ENCODE data around the gene TDRD5.
"Not testable (repeated sequence)": the region's sequence is repeated elsewhere in the genome, so short reads cannot be mapped to it uniquely, and the experiment has no call there.

The TDRD5 gene

GRCh38 chr1:179601093-179601492 is 9.5 kb downstream of the TDRD5 start:
- no peak for DNase-seq (ENCODE audit: low spot score)

- no peak for DNase-seq (ENCODE audit: low spot score)
Observed at GRCh38 chr1:179612361-179612760, 20.7 kb downstream of the TDRD5 start.

GRCh38 chr1:179630719-179631118 is 39.1 kb downstream of the TDRD5 start:
- DNase-seq (ENCODE audit: low spot score) = no peak

DNA sequence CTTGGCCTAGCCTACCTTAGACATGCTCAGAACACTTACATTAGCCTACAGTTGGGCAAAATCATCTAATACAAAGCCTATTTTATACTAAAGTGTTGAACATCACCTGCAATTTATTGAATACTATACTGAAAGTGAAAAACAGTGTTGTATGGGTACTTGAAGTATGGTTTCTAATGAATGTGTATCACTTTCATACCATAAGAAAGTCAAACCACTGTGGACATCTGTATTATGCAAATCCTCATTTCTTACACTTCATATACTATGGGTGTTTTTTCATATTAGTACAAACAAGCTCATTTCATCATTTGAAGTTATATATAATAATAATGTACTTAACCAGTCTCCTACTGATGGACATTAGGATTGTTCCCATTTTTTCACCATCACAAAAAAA is 41.2 kb downstream of the TDRD5 start:
- DNase-seq (ENCODE audit: low spot score) = no peak

GRCh38 chr1:179637211-179637860 is 45.7 kb downstream of the TDRD5 start:
- no peak for DNase-seq (ENCODE audit: low spot score)

DNA sequence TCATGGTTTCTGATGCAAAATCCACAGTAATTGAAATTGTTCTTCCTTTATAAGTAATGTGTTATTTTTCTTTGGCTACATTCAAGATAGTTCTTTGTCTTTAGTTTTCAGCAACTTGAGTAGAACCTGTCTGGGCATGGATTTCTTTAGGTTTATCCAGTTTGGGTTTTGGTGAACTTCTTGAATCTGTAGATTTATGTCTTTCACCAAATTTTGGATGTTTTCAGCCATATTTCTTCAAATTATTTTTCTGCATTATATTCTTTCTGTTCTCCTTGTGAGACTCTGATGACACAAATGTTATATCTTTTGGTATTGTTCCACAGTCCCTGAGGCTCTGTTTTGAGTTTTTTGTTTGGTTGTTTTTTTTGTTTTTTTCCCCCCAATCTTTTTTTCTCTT is 69.4 kb downstream of the TDRD5 start:
- no peak for DNase-seq (ENCODE audit: low spot score)

DNA sequence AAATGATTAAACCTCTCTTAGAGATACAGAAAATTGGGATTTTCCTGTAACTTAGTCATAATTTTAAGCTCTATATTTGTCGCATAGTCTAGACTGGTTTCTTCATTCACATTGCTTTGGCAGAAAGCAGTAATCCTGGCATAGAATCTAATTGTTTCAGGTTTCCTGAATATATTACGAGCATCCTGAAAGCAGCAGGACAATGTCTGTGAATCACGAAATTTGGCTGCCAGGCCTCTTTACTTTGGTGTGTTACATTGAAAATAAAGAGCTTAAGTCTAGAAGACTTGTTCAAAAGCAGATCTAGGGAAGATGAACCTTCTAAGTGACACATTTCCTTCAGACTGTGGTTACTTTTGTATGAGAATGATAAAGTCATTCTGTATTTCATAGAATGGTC is 72.2 kb downstream of the TDRD5 start:
- no peak for DNase-seq (ENCODE audit: low spot score)

- DNase-seq (ENCODE audit: low spot score) = no peak
Observed at GRCh38 chr1:179677882-179678281, 86.2 kb downstream of the TDRD5 start.

DNA sequence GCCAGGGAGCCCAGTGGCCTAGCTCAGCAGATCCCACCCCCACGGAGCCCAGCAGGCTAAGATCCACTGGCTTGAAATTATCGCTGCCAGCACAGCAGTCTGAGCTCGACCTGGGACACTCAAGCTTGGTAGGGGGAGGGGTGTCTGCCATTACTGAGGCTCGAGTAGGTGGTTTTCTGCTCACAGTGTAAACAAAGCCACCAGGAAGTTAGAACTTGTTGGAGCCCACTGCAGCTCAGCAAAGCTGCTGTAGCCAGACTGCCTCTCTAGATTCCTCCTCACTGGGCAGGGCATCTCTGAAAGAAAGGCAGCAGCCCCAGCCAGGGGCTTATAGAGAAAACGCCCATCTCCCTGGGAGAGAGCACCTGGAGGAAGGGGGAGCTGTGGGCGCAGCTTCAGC is 102.9 kb downstream of the TDRD5 start:
- not testable (repeated sequence) for DNase-seq (ENCODE audit: low spot score)

DNA sequence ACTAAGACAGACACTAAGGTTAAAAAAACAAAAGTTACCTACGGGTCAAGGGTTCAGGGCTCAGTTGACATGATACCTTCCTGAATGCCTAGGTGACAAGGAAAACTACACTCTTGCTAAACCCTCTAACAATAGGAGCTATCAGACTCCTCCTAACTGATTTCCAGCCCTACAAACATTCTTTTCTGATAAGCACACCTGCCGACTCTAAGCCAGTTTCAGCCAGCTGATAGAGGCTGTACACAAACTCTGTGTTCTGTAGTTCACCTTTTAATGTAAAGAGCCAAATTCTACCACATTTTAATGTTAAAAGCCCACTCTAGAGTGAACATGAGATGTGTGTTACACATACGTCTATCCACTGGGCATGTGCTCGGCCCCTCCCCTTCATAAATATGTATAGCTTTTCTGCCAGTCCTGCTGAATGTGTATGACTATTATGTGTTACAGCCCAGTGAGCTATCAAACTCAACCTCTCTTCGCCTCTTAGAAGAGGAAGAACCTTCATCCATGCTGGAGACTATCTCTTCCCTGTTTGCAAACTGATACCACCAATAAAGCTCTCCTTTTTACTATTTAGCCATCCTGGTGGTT is 111.4 kb downstream of the TDRD5 start:
- no peak for DNase-seq (ENCODE audit: low spot score)

DNA sequence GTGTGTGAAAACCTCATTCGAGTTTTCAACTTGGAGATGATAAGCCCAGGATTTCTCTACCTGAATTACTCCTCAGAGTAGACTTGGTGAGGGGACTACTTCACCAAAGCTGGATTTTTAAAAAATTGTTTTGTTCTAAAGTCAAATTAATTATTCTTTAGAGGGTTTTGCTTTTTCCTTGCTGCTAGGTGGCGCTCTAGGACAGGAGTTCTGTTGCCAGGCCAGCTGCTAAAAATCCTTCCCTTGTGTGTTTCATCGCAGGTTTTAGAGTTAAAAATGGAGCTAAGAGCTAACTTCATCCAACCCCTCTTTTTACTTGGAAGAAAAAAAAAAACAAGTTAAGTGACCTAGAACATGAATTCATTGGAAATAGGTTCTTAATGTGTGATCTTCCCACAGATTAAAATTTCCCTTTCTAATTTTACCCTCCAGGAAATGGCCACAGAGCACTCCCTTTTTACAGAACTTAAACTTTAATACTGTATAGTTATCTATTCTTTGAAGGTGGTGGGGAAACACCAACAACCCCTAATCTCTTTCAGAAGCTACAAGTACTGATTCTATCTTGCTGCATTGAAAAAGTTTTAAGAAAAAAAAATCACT is 114.8 kb downstream of the TDRD5 start:
- peak; percentile 58 for DNase-seq (ENCODE audit: low spot score)

- no peak for DNase-seq (ENCODE audit: low spot score)
Observed at GRCh38 chr1:179707406-179707805, 115.8 kb downstream of the TDRD5 start.

GRCh38 chr1:179708434-179709195 is 117.0 kb downstream of the TDRD5 start:
- DNase-seq (ENCODE audit: low spot score) = no peak

- DNase-seq (ENCODE audit: low spot score) = peak; percentile 1
Observed at GRCh38 chr1:179709841-179710329, 118.3 kb downstream of the TDRD5 start.

DNA sequence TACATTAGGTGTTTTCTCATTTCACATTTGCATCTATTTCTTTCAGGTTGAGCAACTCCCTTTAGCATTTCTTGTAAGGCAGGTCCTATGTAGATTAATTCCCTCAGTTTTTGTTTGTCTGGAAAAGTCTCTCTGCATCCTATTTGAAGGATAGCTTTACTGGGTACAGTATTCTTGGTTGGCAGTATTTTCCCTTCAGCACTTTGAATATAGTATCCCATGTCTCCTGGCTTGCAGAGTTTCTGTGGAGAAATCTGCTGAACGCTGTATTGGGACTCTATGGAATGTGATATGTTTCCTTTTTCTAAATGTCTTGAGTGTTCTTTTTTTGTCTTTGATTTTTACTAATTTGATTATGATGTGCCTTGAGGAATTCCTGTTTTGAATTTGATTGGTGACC is 122.5 kb downstream of the TDRD5 start:
- DNase-seq (ENCODE audit: low spot score) = no peak

- DNase-seq (ENCODE audit: low spot score) = no peak
Observed at GRCh38 chr1:179714623-179715022, 123.0 kb downstream of the TDRD5 start.

DNA sequence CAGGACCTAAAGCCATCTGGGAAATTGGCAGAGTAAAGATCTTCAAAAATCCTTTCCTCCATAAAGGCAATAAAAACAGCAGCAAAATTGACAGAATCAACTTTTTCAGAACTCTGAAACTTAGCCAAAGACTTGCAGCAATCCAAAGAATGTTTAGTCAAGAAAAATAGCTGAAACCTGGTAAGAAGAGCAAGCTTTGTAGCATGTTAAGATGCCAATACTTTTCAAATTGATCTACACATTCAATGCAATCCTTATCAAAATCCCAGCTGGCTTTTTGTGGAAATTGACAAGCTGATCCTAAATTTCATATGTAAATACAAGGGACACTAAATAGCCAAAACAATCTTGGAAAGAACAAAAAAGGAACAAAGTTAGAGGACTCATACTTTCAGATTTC is 127.6 kb downstream of the TDRD5 start:
- no peak for DNase-seq (ENCODE audit: low spot score)

- no peak for DNase-seq (ENCODE audit: low spot score)
Observed at GRCh38 chr1:179728271-179728670, 136.6 kb downstream of the TDRD5 start.

GRCh38 chr1:179729881-179730280 is 138.2 kb downstream of the TDRD5 start:
- DNase-seq (ENCODE audit: low spot score) = no peak

DNA sequence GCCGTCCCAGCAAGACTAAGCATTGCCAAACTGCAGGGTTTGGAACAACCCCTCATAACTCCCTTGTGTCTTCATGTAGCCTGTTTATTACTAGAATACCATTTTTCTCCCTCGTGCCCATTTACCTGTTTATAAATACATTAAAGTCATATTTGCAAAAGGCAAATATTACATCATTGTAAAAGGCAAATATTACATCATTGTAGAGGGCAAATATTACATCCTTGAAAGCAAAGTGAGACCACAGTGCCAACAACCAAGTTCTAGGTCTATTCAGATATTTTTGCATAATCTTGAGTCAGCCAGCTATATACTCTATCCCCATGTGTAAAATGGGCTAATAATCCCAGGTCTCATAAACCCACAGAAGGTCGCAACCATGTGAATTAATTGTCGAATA is 140.0 kb downstream of the TDRD5 start:
- no peak for DNase-seq (ENCODE audit: low spot score)

Data from globus pallidus (tissue), 1 donor.